PC-3 (cell line): ENCODE measurements around the gene DMD. TPM values are rescaled to one million over a fixed set of nuclear protein-coding genes. Genes with fewer than 3 reads are reported as not detected.

Source experiments
- ATAC-seq: fragments of 200-7000 bp; cut with Tn5 transposase; 2 replicates; pipeline ENCODE4 v1.9.1; 2020; ENCODE audit warnings: mild to moderate bottlenecking, moderate library complexity
- BruUV-seq: library from RNA; stranded (reverse); fragments of 400-500 nt; replicated peaks from 2 replicates; lab custom pipeline; 2021; lab: Mats Ljungman, UMichigan
- CTCF ChIA-PET: fragments of 300-600 bp; sonication (Branson Sonifier 250); formaldehyde crosslinking; loops from one replicate; lab custom pipeline; 2022; ENCODE audit warnings: antibody characterized with exemption; lab: Charles Lee
- POLR2A ChIA-PET: fragments of 300-600 bp; sonication (Branson Sonifier 250); formaldehyde crosslinking; loops from one replicate; lab custom pipeline; 2022; ENCODE audit warnings: antibody characterized with exemption; ENCODE audit not compliant: unreplicated experiment; lab: Charles Lee
- DNase-seq: peaks from one replicate; pipeline ENCODE4 v3.0.0-alpha.2; 2015
- H2AFZ ChIP-seq: fragments of 300-600 bp; sonication (generic); 2 replicates; pipeline ENCODE4 v1.6.0; 2016; ENCODE audit warnings: antibody characterized with exemption, low read length
- H3F3A ChIP-seq: fragments of 300-600 bp; sonication (generic); one replicate; pipeline ENCODE4 v1.6.0; 2017; ENCODE audit warnings: antibody characterized with exemption, low read length, control low read depth, mild to moderate bottlenecking; ENCODE audit not compliant: unreplicated experiment
- H3K27ac ChIP-seq: fragments of 300-600 bp; sonication (generic); 2 replicates; pipeline ENCODE4 v1.5.1; 2016; ENCODE audit warnings: mild to moderate bottlenecking, low read length
- H3K27me3 ChIP-seq: fragments of 300-600 bp; sonication (generic); 2 replicates; pipeline ENCODE4 v1.6.1; 2016; ENCODE audit warnings: low read length, mixed read lengths
- H3K36me3 ChIP-seq: fragments of 300-600 bp; sonication (generic); 2 replicates; pipeline ENCODE4 v1.6.1; 2016; ENCODE audit warnings: low read depth, mixed run types, low read length, mixed read lengths
- H3K4me1 ChIP-seq: fragments of 300-600 bp; sonication (generic); 2 replicates; pipeline ENCODE4 v1.5.1; 2016; ENCODE audit warnings: low read length; ENCODE audit not compliant: insufficient read depth
- H3K4me2 ChIP-seq: fragments of 300-600 bp; sonication (generic); 2 replicates; pipeline ENCODE4 v1.6.0; 2016; ENCODE audit warnings: low read length
- H3K4me3 ChIP-seq: fragments of 300-600 bp; sonication (generic); 2 replicates; pipeline ENCODE4 v1.5.1; 2016; ENCODE audit warnings: mild to moderate bottlenecking, low read length, mixed read lengths
- H3K79me2 ChIP-seq: fragments of 300-600 bp; sonication (generic); 2 replicates; pipeline ENCODE4 v1.6.1; 2017; ENCODE audit warnings: low read length, mixed read lengths
- H3K9ac ChIP-seq: fragments of 300-600 bp; sonication (generic); 2 replicates; pipeline ENCODE4 v1.6.0; 2016; ENCODE audit warnings: mild to moderate bottlenecking, low read length
- H3K9me2 ChIP-seq: fragments of 300-600 bp; sonication (generic); replicated peaks from 2 replicates; pipeline ENCODE4 v1.6.1; 2016; ENCODE audit warnings: mixed run types, low read length, mixed read lengths
- H3K9me3 ChIP-seq: fragments of 300-600 bp; sonication (generic); 2 replicates; pipeline ENCODE4 v1.6.1; 2016; ENCODE audit warnings: low read length, mixed read lengths
- H4K20me1 ChIP-seq: fragments of 300-600 bp; sonication (generic); 2 replicates; pipeline ENCODE4 v1.6.1; 2016; ENCODE audit warnings: low read length, mixed read lengths
- CTCF ChIP-seq: fragments of 300-600 bp; sonication (generic); conservative IDR thresholded peaks from 2 replicates; pipeline ENCODE4 v1.5.1; 2017; ENCODE audit warnings: antibody characterized with exemption, low read depth, mild to moderate bottlenecking, low read length
- EZH2 ChIP-seq: fragments of 300-600 bp; sonication (generic); IDR thresholded peaks from one replicate; pipeline ENCODE4 v1.6.1; 2017; ENCODE audit warnings: antibody characterized with exemption, mild to moderate bottlenecking, low read length; ENCODE audit not compliant: unreplicated experiment
- EZH2phosphoT487 ChIP-seq: fragments of 300-600 bp; sonication (generic); IDR thresholded peaks from 2 replicates; pipeline ENCODE4 v1.6.1; 2018; ENCODE audit warnings: mild to moderate bottlenecking, antibody characterized with exemption, low read length, borderline replicate concordance
- intact Hi-C: fragments of 100-400 bp; cut with micrococcal nuclease; formaldehyde crosslinking; loops from 2 replicates; pipeline ENCODE4 v1.9.0; 2023
- total RNA-seq: library from RNA; depleted of rRNA; stranded (reverse); fragments of >200 nt; gene quantifications from 2 replicates; pipeline ENCODE4 v1.2.3, GENCODE V29; 2014

The DMD gene
- total RNA-seq, 1 experiment from 2014 or later = not detected

GRCh38 chrX:31265383-31265782 is 1946.0 kb downstream of the DMD start:
- DNase-seq (no peak), ATAC-seq (no peak)
- intact Hi-C loops = no loop called here
- Histone ChIP-seq H3K27ac (no peak overlapping the region), H3K27me3 (peaks cover 34% of the 10 kb centered on the region), H3K9me2 (no peaks in the 10 kb centered on the region), H3K36me3 (no peaks in the 10 kb centered on the region), H3K4me3 (no peak overlapping the region), H3K4me2 (no peak overlapping the region), H4K20me1 (no peaks in the 10 kb centered on the region), H3K4me1 (no peaks in the 10 kb centered on the region), H3K9me3 (no peaks in the 10 kb centered on the region), H3K79me2 (no peaks in the 10 kb centered on the region), H3F3A (no peaks in the 10 kb centered on the region), H3K9ac (no peak overlapping the region), H2AFZ (no peak overlapping the region)
- ChIA-PET POLR2A (no interaction called here), CTCF (no interaction called here)
- BruUV-seq = no TSS peak
- TF ChIP-seq CTCF = no peak
- no peak for TF ChIP-seq EZH2
- no peak for TF ChIP-seq EZH2phosphoT487

GRCh38 chrX:31260351-31260750 is 1951.0 kb downstream of the DMD start:
- no peak overlapping the region for H3K4me2 ChIP-seq
- no peaks in the 10 kb centered on the region for H3K36me3 ChIP-seq
- CTCF ChIA-PET = no interaction called here
- no peak for TF ChIP-seq CTCF
- TF ChIP-seq EZH2phosphoT487 = no peak
- no peak for TF ChIP-seq EZH2
- DNase-seq = no peak
- H3K4me1 ChIP-seq = no peaks in the 10 kb centered on the region
- no peaks in the 10 kb centered on the region for H3K9me3 ChIP-seq
- no peaks in the 10 kb centered on the region for H3K9me2 ChIP-seq
- no peak for ATAC-seq
- BruUV-seq = no TSS peak
- no peak overlapping the region for H3K4me3 ChIP-seq
- H3K9ac ChIP-seq = no peak overlapping the region
- intact Hi-C loops = no loop called here
- no peak overlapping the region for H2AFZ ChIP-seq
- peaks cover 6% of the 10 kb centered on the region; the same call in 1 of the 2 replicates for H3K27me3 ChIP-seq
- no peak overlapping the region for H3K27ac ChIP-seq
- H3K79me2 ChIP-seq = no peaks in the 10 kb centered on the region
- H4K20me1 ChIP-seq = no peaks in the 10 kb centered on the region
- POLR2A ChIA-PET = no interaction called here
- H3F3A ChIP-seq = no peaks in the 10 kb centered on the region

- Histone ChIP-seq H3K9me2 (no peaks in the 10 kb centered on the region), H3F3A (no peaks in the 10 kb centered on the region), H2AFZ (no peak overlapping the region), H3K4me2 (no peak overlapping the region), H3K4me3 (no peak overlapping the region), H3K36me3 (no peaks in the 10 kb centered on the region), H3K9me3 (no peaks in the 10 kb centered on the region), H3K27ac (no peak overlapping the region), H4K20me1 (no peaks in the 10 kb centered on the region), H3K27me3 (0 out of 2 replicates have a peak, but pooled peaks cover 2% of the 10 kb centered on the region), H3K9ac (no peak overlapping the region), H3K4me1 (no peaks in the 10 kb centered on the region), H3K79me2 (no peaks in the 10 kb centered on the region)
- ATAC-seq (no peak), DNase-seq (peak; percentile 6)
- ChIA-PET CTCF (no interaction called here), POLR2A (no interaction called here)
- TF ChIP-seq EZH2 (no peak), CTCF (no peak), EZH2phosphoT487 (no peak)
- BruUV-seq = no TSS peak
- intact Hi-C loops = no loop called here
Observed at GRCh38 chrX:31258166-31258565, 1953.2 kb downstream of the DMD start.
